Body of pancreas (tissue), 4 donors: ENCODE results near the gene PLEKHG5.

Experiments used
- POLR2A ChIP-seq, 3 donors: fragments of 450-650 bp; IDR thresholded peaks; one replicate each; pipeline ENCODE4 v1.6.1; 2016; ENCODE audit warnings: antibody characterized with exemption in 3 of 3, mild to moderate bottlenecking in 2 of 3
- TF ChIP-seq, protein P1 (sequence below), 7 experiments: fragments of 450-650 bp in 4 of 7; fragments of 200-600 bp in 3 of 7; sonication (generic) in 3 of 7; IDR thresholded peaks; one replicate each; pipeline ENCODE4 v1.5.1; 2016 to 2019; ENCODE audit warnings: antibody characterized with exemption in 7 of 7

DNA sequence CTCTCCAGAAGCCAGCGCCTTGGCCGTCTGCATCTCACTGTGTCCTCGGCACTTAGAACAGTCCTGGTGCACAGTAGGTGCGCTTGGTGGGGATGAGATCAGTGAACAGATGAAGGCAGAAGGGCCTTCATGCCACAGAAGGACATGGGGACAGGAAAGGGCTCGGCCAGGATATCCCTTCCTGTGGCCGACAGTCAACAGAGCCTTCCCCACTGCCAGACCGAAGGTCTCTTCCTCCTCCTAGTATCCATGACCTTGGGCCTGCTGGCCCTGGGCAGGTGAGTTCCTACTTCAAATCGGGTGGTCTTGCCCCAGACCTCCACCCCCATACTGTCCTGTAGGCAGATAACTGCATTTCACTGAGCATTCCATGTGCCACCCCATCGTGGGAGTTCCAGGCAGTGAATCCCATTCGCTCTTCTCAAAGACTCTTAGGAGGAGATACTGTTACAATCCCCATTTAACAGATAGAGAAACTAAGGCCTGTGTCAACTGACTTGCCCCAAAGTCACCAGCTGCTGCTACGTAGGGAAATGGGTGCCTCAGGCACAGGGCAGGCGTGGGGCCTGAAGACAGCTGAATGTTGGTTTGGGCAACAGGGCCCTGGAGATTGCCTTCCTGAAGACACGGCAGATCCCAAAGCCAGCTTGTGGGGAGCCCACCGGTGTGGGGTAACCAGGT lies 3.5 kb downstream of the PLEKHG5 start:
- TF ChIP-seq, protein P1, sequence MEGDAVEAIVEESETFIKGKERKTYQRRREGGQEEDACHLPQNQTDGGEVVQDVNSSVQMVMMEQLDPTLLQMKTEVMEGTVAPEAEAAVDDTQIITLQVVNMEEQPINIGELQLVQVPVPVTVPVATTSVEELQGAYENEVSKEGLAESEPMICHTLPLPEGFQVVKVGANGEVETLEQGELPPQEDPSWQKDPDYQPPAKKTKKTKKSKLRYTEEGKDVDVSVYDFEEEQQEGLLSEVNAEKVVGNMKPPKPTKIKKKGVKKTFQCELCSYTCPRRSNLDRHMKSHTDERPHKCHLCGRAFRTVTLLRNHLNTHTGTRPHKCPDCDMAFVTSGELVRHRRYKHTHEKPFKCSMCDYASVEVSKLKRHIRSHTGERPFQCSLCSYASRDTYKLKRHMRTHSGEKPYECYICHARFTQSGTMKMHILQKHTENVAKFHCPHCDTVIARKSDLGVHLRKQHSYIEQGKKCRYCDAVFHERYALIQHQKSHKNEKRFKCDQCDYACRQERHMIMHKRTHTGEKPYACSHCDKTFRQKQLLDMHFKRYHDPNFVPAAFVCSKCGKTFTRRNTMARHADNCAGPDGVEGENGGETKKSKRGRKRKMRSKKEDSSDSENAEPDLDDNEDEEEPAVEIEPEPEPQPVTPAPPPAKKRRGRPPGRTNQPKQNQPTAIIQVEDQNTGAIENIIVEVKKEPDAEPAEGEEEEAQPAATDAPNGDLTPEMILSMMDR (IDR thresholded peaks at IDR 0.05), result no peak
- TF ChIP-seq POLR2A (IDR thresholded peaks at IDR 0.05), result no peak
